ENCODE results near the gene MAN1A1. TPM values are rescaled to one million over a fixed set of nuclear protein-coding genes. Genes with fewer than 3 reads are reported as not detected.

MAN1A1 gene
- polyA plus RNA-seq, 1 experiment: 1.6 TPM

GRCh38 chr6:119240257-119241110 is 109.1 kb downstream of the MAN1A1 start:
- TF ChIP-seq CTCF (IDR thresholded peaks at IDR 0.05; ENCODE audit: insufficient read depth, low read depth, low read length): no peak
- H3K36me3 ChIP-seq (ENCODE audit: control insufficient read depth, insufficient read depth, low read length): no peaks in the 10 kb centered on the region
- CTCF ChIA-PET: interaction anchor here (1.0 kb wide), 1 partner anchor 92 kb away, joined by 3 read pairs; no protein-coding TSS in a partner anchor
- no peak for DNase-seq (ENCODE audit: low read depth)
- H3K27me3 ChIP-seq (ENCODE audit: control insufficient read depth, insufficient read depth, low read length): no peaks in the 10 kb centered on the region
- H3K4me3 ChIP-seq (ENCODE audit: low read depth, low read length): no peak overlapping the region
- POLR2A ChIA-PET: no interaction called here

GRCh38 chr6:119237177-119237715 is 112.3 kb downstream of the MAN1A1 start:
- Histone ChIP-seq H3K4me3 (ENCODE audit: low read depth, low read length) (no peak overlapping the region), H3K36me3 (ENCODE audit: control insufficient read depth, insufficient read depth, low read length) (no peaks in the 10 kb centered on the region), H3K27me3 (ENCODE audit: control insufficient read depth, insufficient read depth, low read length) (no peaks in the 10 kb centered on the region)
- TF ChIP-seq CTCF (IDR thresholded peaks at IDR 0.05; ENCODE audit: insufficient read depth, low read depth, low read length): no peak
- DNase-seq (ENCODE audit: low read depth): no peak
- POLR2A ChIA-PET: no interaction called here
- CTCF ChIA-PET: no interaction called here

- Histone ChIP-seq H3K36me3 (ENCODE audit: control insufficient read depth, insufficient read depth, low read length) (no peaks in the 10 kb centered on the region), H3K4me3 (ENCODE audit: low read depth, low read length) (no peak overlapping the region), H3K27me3 (ENCODE audit: control insufficient read depth, insufficient read depth, low read length) (no peaks in the 10 kb centered on the region)
- CTCF ChIA-PET: interaction anchor here (1.8 kb wide), 1 partner anchor 12 kb away, joined by 3 read pairs; no protein-coding TSS in a partner anchor
- TF ChIP-seq CTCF (IDR thresholded peaks at IDR 0.05; ENCODE audit: insufficient read depth, low read depth, low read length): no peak
- POLR2A ChIA-PET: no interaction called here
- DNase-seq (ENCODE audit: low read depth): no peak
These were observed 114.6 kb downstream of the MAN1A1 start for GRCh38 chr6:119234941-119235340.

- ChIA-PET POLR2A (no interaction called here), CTCF (interaction anchor here (1.8 kb wide), 1 partner anchor 12 kb away, joined by 3 read pairs; no protein-coding TSS in a partner anchor)
- no peaks in the 10 kb centered on the region for H3K36me3 ChIP-seq (ENCODE audit: control insufficient read depth, insufficient read depth, low read length)
These were observed 115.1 kb downstream of the MAN1A1 start for GRCh38 chr6:119234457-119234856.

More at GRCh38 chr6:119234457-119234856, 115.1 kb downstream of the MAN1A1 start:
- no peak for TF ChIP-seq CTCF (IDR thresholded peaks at IDR 0.05; ENCODE audit: insufficient read depth, low read depth, low read length)
- Histone ChIP-seq H3K4me3 (ENCODE audit: low read depth, low read length) (no peak overlapping the region), H3K27me3 (ENCODE audit: control insufficient read depth, insufficient read depth, low read length) (no peaks in the 10 kb centered on the region)
- DNase-seq (ENCODE audit: low read depth): no peak

All from BJ (cell line).